NCI-H526 treated with DMSO at 0.1 percent for 48 hours (cell line): ENCODE results near the gene SELENOV.
"Not testable (repeated sequence)": the region's sequence is repeated elsewhere in the genome, so short reads cannot be mapped to it uniquely, and the experiment has no call there.

Experiments used
- DNase-seq: peaks from one replicate; lab custom pipeline; 2025; lab: John Stamatoyannopoulos, UW

Gene SELENOV

GRCh38 chr19:39514840-39515550 is at the start of gene SELENOV:
Gene SELENOV, plus strand, starts transcription at chr19:39515139. Its CDS starts 74 bp downstream, at chr19:39515213.
- no peak for DNase-seq

GRCh38 chr19:39465956-39466747 is 48.8 kb upstream of the SELENOV start:
- no peak for DNase-seq

GRCh38 chr19:39467941-39468340 is 47.0 kb upstream of the SELENOV start:
- no peak for DNase-seq

- DNase-seq: no peak
Measured at GRCh38 chr19:39469036-39469435, 45.9 kb upstream of the SELENOV start.

- no peak for DNase-seq
Measured at GRCh38 chr19:39469567-39469966, 45.4 kb upstream of the SELENOV start.

GRCh38 chr19:39470724-39471339 is 44.1 kb upstream of the SELENOV start:
- no peak for DNase-seq

- no peak for DNase-seq
Measured at GRCh38 chr19:39471756-39472536, 43.0 kb upstream of the SELENOV start.

GRCh38 chr19:39472746-39473442 is 42.0 kb upstream of the SELENOV start:
- no peak for DNase-seq

- no peak for DNase-seq
Measured at GRCh38 chr19:39473443-39473960, 41.4 kb upstream of the SELENOV start.

- DNase-seq: peak; percentile 30
Measured at GRCh38 chr19:39474139-39474620, 40.8 kb upstream of the SELENOV start.

- DNase-seq: no peak
Measured at GRCh38 chr19:39475748-39476147, 39.2 kb upstream of the SELENOV start.

GRCh38 chr19:39479319-39479801 is 35.6 kb upstream of the SELENOV start:
- not testable (repeated sequence) for DNase-seq

- no peak for DNase-seq
Measured at GRCh38 chr19:39479916-39480315, 35.0 kb upstream of the SELENOV start.

GRCh38 chr19:39480337-39481228 is 34.4 kb upstream of the SELENOV start, which contains the start of gene TIMM50:
Gene TIMM50, plus strand, starts transcription at chr19:39480838. Its CDS starts 16 bp downstream, at chr19:39480854.
- peak; percentile 96 for DNase-seq

GRCh38 chr19:39481229-39481545 is 33.8 kb upstream of the SELENOV start:
- DNase-seq: no peak

GRCh38 chr19:39481676-39482075 is 33.3 kb upstream of the SELENOV start:
- no peak for DNase-seq

GRCh38 chr19:39483141-39483540 is 31.8 kb upstream of the SELENOV start:
- no peak for DNase-seq

- no peak for DNase-seq
Measured at GRCh38 chr19:39489756-39490155, 25.2 kb upstream of the SELENOV start.

GRCh38 chr19:39492225-39492624 is 22.7 kb upstream of the SELENOV start:
- no peak for DNase-seq

GRCh38 chr19:39492788-39493187 is 22.2 kb upstream of the SELENOV start:
- no peak for DNase-seq
